HPDE6-E6E7 (cell line): ENCODE data around the gene DPH3.
A peak's percentile ranks its signal among the peaks of the same experiment; 100 is the strongest.
"Not testable (repeated sequence)": the region's sequence is repeated elsewhere in the genome, so short reads cannot be mapped to it uniquely, and the experiment has no call there.

ENCODE experiments used
- DNase-seq: peaks from one replicate; pipeline ENCODE4 v3.0.0; 2011; ENCODE audit warnings: missing footprints; ENCODE audit errors: extremely low spot score

Gene DPH3

GRCh38 chr3:16264708-16265454, at the start of gene DPH3, which contains the start of gene OXNAD1:
TSS of gene DPH3 (minus strand) at chr3:16264943. CDS start at chr3:16264876, 67 bp downstream.
TSS of gene OXNAD1 (plus strand) at chr3:16265212. CDS start at chr3:16270953, 5,741 bp downstream.
- peak; percentile 78 for DNase-seq

GRCh38 chr3:16313886-16314645, 49.3 kb upstream of the DPH3 start:
- no peak for DNase-seq

GRCh38 chr3:16311960-16312451, 47.3 kb upstream of the DPH3 start:
- DNase-seq = no peak

GRCh38 chr3:16310486-16310885, 45.7 kb upstream of the DPH3 start:
- not testable (repeated sequence) for DNase-seq

GRCh38 chr3:16309558-16309957, 44.8 kb upstream of the DPH3 start:
- peak; percentile 15 for DNase-seq

- no peak for DNase-seq
These were observed 44.0 kb upstream of the DPH3 start for GRCh38 chr3:16308727-16309126.

GRCh38 chr3:16307832-16308531, 43.2 kb upstream of the DPH3 start:
- DNase-seq = no peak

GRCh38 chr3:16305111-16305541, 40.4 kb upstream of the DPH3 start:
- DNase-seq = no peak

- DNase-seq = no peak
These were observed 39.6 kb upstream of the DPH3 start for GRCh38 chr3:16304061-16305010.

GRCh38 chr3:16303037-16303575, 38.4 kb upstream of the DPH3 start:
- no peak for DNase-seq

GRCh38 chr3:16302082-16302631, 37.4 kb upstream of the DPH3 start:
- no peak for DNase-seq

- DNase-seq = no peak
These were observed 36.8 kb upstream of the DPH3 start for GRCh38 chr3:16301507-16301906.

- DNase-seq = no peak
These were observed 36.2 kb upstream of the DPH3 start for GRCh38 chr3:16300881-16301359.

- DNase-seq = no peak
These were observed 35.6 kb upstream of the DPH3 start for GRCh38 chr3:16300307-16300706.

- DNase-seq = no peak
These were observed 35.0 kb upstream of the DPH3 start for GRCh38 chr3:16299746-16300145.

- no peak for DNase-seq
These were observed 34.1 kb upstream of the DPH3 start for GRCh38 chr3:16298891-16299290.

GRCh38 chr3:16297997-16298885, 33.5 kb upstream of the DPH3 start:
- no peak for DNase-seq

GRCh38 chr3:16295298-16295890, 30.7 kb upstream of the DPH3 start:
- DNase-seq = no peak

GRCh38 chr3:16294844-16295243, 30.1 kb upstream of the DPH3 start:
- no peak for DNase-seq
